ENCODE results near the gene LRRN3. TPM values are rescaled to one million over a fixed set of nuclear protein-coding genes. Genes with fewer than 3 reads are reported as not detected.

Gene LRRN3
- total RNA-seq, 6 donors from 2014 or later, result 0.89 to 5.4 (median 2.6) TPM; not detected in 1

DNA sequence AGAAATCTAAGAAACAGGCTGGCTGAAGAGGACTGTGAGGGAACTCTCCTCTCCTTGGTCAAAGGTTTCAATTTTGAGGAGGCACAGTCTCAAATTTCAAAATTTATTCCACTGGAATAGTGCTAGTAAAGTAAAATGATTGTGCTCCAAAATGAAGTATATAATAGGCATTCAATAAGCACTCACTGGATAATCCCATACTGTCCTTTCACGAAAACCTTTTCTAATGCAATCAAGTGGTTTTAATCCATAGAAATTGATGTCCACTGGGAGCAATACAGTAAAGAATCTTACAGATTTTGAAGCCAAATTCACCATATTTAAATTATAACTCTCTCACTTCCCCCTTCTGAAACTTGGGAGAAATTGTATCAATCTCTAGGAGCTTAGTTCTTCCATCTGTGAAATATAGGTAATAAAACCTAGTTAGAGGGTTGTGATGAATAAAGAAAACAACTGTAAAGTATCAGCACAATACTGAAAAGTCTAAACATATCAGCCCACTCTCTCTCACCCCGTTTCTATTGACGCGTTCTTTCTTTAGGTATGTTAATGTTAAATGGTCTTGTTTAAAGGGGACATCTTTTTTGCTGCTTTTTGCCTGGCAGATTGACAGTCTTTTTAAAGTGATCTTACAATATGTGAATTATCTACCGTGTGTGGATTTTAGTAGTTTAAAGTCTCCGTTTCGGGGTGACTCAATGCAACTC, 40.8 kb upstream of the LRRN3 start:
- ATAC-seq (ENCODE audit: low FRiP score in 2 of 2), result no peak
- Histone ChIP-seq H3K4me1 (no peaks in the 10 kb centered on the region), H3K36me3 (no peaks in the 10 kb centered on the region), H3K27me3 (no peaks in the 10 kb centered on the region), H3K4me3 (no peak overlapping the region), H3K27ac (no peak overlapping the region), H3K9me3 (no peaks in the 10 kb centered on the region)
- DNase-seq, result no peak
- no peak for TF ChIP-seq CTCF (IDR thresholded peaks at IDR 0.05)
- no peak for TF ChIP-seq POLR2AphosphoS5 (IDR thresholded peaks at IDR 0.05)
- TF ChIP-seq POLR2A (IDR thresholded peaks at IDR 0.05), result no peak
- no peak for TF ChIP-seq EP300 (IDR thresholded peaks at IDR 0.05)
- WGBS, 2 donors, result 71 to 74% methylated on average over 7 of the region's 7 CpGs

DNA sequence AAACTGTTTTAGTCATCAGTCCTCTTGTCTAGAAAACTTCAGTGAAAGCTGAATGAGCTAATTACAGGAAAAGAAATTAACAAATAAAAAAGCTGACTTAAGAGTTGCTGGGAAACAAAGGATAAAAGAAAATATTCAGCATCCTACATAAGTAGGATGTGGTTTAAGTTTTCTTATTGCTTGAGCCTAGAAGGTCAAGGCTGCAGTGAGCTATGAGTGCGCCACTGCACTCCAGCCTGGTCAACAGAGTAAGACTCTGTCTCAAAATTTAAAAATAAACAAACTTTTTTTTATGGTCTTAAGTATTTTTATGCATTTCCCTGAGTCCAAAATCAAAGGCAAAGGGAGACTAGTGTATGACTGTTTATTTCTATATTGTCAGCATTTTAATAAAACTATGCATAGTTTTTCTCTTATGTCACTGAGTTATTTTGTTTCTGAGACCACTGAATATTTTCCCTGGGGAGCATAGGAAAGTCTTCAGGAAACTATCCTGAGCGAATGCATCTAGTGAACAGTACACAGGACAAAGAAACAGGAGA, 40.0 kb upstream of the LRRN3 start:
- Histone ChIP-seq H3K4me3 (no peak overlapping the region), H3K9me3 (no peaks in the 10 kb centered on the region), H3K36me3 (no peaks in the 10 kb centered on the region), H3K4me1 (no peaks in the 10 kb centered on the region), H3K27ac (no peak overlapping the region), H3K27me3 (no peaks in the 10 kb centered on the region)
- no peak for DNase-seq
- TF ChIP-seq CTCF (IDR thresholded peaks at IDR 0.05) (no peak), EP300 (IDR thresholded peaks at IDR 0.05) (no peak), POLR2A (IDR thresholded peaks at IDR 0.05) (no peak), POLR2AphosphoS5 (IDR thresholded peaks at IDR 0.05) (no peak)
- WGBS, 2 donors, result 66 to 83% methylated on average over 2 of the region's 2 CpGs
- ATAC-seq (ENCODE audit: low FRiP score in 2 of 2), result no peak

DNA sequence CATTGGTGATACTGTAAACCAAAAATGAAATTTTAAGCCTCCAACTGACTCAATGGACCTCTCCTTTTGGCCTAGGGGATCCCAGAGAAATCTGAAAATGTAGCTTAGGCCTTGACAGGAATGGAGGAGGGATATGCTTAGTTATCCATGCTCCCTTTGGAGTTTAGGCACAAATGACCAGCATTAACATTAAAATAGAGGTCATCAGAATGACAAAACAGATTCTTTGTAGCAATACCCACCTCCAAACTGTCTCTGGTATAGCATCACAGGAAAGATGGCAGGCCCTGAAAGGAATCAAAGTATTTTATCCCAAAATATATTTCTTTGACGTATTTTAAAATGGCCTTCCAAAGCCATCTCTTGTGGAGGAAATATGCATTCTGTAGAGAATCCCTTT, 39.1 kb upstream of the LRRN3 start:
- Histone ChIP-seq H3K9me3 (no peaks in the 10 kb centered on the region), H3K27ac (no peak overlapping the region), H3K27me3 (no peaks in the 10 kb centered on the region), H3K4me1 (no peaks in the 10 kb centered on the region), H3K36me3 (no peaks in the 10 kb centered on the region), H3K4me3 (no peak overlapping the region)
- TF ChIP-seq CTCF (IDR thresholded peaks at IDR 0.05), result no peak
- TF ChIP-seq POLR2A (IDR thresholded peaks at IDR 0.05), result no peak
- TF ChIP-seq EP300 (IDR thresholded peaks at IDR 0.05), result no peak
- no peak for TF ChIP-seq POLR2AphosphoS5 (IDR thresholded peaks at IDR 0.05)
- WGBS, 2 donors, result 93 to 100% methylated on average over 1 of the region's 1 CpG
- no peak for ATAC-seq (ENCODE audit: low FRiP score in 2 of 2)
- DNase-seq, result no peak

- TF ChIP-seq EP300 (IDR thresholded peaks at IDR 0.05), result no peak
- no peak for TF ChIP-seq POLR2A (IDR thresholded peaks at IDR 0.05)
- no peak for TF ChIP-seq POLR2AphosphoS5 (IDR thresholded peaks at IDR 0.05)
- TF ChIP-seq CTCF (IDR thresholded peaks at IDR 0.05), result no peak
- WGBS, 2 donors, result 78% methylated on average over 2 of the region's 2 CpGs
- no peak for DNase-seq
- Histone ChIP-seq H3K27me3 (no peaks in the 10 kb centered on the region), H3K4me1 (no peaks in the 10 kb centered on the region), H3K27ac (no peak overlapping the region), H3K4me3 (no peak overlapping the region), H3K36me3 (no peaks in the 10 kb centered on the region), H3K9me3 (no peaks in the 10 kb centered on the region)
- ATAC-seq (ENCODE audit: low FRiP score in 2 of 2), result no peak
These were observed 37.9 kb upstream of the LRRN3 start for GRCh38 chr7:111053035-111053434.

DNA sequence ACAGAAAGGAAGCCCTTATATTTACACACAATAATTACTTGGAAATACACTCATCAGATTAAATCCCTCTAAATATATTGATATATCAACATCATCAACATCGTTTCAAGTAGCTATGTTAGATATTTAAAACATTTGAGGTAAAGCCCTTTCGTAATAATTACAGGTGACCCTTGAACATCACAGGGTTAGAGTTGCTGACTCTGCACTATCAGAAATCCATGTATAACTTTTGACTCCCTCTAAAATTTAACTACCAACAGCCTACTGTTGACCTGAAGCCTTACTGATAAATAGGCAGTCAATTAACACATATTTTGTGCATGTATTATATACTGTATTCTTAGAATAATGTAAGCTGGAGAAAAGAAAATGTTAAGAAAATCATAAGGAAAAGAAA, 34.6 kb upstream of the LRRN3 start:
- Histone ChIP-seq H3K4me3 (no peak overlapping the region), H3K9me3 (no peaks in the 10 kb centered on the region), H3K36me3 (no peaks in the 10 kb centered on the region), H3K27me3 (no peaks in the 10 kb centered on the region), H3K27ac (no peak overlapping the region), H3K4me1 (no peaks in the 10 kb centered on the region)
- 93 to 94% methylated on average over 2 of the region's 2 CpGs for WGBS, 2 donors
- TF ChIP-seq EP300 (IDR thresholded peaks at IDR 0.05) (no peak), POLR2AphosphoS5 (IDR thresholded peaks at IDR 0.05) (no peak), POLR2A (IDR thresholded peaks at IDR 0.05) (no peak), CTCF (IDR thresholded peaks at IDR 0.05) (no peak)
- no peak for DNase-seq
- no peak for ATAC-seq (ENCODE audit: low FRiP score in 2 of 2)

Measured in upper lobe of left lung (tissue), 6 donors.